Raji (cell line): ENCODE measurements around the gene LCN9.

ENCODE experiments used
- POLR2A ChIP-seq: IDR thresholded peaks from 2 replicates; pipeline ENCODE4 v1.6.1; 2011; ENCODE audit warnings: low read depth, low read length, control low read depth; ENCODE audit not compliant: insufficient read depth

Gene LCN9

DNA sequence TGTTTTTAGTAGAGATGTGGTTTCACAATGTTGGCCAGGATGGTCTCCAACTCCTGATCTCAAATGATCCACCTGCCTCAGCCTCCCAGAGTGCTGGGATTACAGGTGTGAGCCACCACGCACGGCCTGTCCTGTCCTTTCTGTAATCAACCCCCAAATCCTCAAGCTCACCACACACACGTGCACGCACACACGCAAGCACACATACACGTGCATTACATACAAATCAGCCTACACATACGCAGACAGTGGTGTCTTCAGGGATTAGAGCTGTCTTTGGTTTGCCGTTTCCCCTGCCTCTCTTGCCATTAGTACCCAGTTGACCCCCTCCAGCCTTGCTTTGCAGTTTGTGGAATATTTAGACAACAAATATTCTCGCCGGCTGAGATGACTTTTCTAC is 30.3 kb upstream of the LCN9 start:
- no peak for TF ChIP-seq POLR2A

DNA sequence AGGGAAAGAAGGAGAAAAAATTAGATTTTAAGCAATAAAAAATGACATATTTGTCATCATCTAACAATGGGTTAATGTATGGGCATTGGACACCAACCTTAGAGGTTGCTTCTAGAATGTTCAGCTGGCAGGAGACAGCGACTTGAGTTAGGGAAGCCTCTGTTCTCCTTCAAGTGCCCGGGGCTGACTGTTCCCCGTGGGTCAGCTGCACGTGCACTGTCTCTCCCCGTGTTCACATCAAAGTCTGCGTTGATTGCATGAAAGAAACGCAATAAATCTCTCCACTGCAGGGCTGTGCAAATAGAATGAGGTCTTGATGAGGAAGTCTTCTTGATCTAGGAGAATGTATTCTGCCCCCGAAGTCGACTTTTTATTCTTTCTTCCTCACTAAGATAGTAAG is 23.9 kb upstream of the LCN9 start, which contains the start of gene GLT6D1:
Gene GLT6D1 (minus strand): TSS at position 345 of the 400 bp plus-strand sequence. CDS start 353 bp downstream, outside the sequence.
- no peak for TF ChIP-seq POLR2A

DNA sequence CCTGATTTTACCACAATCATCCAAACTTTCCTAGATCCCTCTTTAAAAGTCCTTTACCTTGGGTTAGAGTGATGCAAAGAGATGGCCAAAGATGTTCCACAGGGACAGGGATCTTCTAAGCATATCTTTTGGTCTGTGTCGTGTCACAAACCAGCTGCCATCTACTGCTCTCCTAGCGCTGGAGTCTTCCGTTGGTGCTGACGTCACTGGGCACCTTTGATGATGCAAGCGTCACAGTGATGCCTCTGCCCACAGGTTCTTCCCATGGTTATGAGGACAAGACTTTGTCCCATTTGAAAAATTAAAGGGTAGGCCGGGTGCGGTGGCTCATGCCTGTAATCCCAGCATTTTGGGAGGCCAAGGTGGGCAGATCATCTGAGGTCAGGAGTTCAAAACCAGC is 22.1 kb upstream of the LCN9 start:
- TF ChIP-seq POLR2A = no peak

DNA sequence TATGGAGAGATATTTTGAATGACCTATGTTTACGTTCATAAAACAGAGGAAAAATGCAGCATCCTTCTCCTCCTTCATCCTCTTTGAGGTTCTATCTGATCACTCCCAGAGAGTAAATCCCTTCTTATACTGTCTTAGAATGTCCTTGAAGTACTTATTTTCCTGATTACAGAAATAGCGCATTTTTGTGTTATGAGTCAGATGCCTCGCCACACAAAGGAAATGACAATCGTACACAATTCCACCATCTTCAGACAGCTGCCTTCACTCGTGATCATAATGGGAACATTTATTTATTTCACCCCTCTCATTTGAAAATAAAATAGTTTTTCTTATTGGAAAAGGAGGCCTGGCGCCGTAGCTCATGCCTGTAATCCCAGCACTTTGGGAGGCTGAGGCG is 21.4 kb upstream of the LCN9 start:
- no peak for TF ChIP-seq POLR2A

DNA sequence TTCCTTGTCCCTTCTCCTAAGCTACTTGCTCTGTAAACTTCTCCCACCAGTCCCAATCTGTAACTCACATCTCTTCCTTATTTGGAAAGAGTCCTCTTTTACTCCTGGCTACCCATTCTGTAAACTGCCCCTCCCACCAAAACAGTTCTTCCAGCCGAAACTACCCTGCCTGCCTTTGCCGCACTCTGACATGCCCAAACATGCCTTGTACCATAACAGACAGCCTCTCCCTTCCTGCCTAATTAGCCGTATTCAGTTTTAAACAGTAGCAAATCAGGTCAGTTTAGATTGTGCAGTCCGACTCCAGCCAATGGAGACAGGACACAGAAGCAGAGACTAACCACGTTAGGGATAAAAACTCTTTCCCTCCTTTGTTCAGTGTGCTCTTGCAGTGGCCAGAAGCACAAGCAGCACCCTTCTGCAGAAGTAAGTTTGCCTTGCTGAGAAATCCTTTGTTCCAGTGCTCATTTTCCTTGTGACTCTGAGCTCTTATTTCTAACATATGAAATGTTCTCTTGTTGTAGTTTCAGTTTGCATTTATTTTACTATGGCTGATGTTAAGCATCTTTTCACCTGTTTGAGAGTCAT is 18.4 kb upstream of the LCN9 start:
- no peak for TF ChIP-seq POLR2A

DNA sequence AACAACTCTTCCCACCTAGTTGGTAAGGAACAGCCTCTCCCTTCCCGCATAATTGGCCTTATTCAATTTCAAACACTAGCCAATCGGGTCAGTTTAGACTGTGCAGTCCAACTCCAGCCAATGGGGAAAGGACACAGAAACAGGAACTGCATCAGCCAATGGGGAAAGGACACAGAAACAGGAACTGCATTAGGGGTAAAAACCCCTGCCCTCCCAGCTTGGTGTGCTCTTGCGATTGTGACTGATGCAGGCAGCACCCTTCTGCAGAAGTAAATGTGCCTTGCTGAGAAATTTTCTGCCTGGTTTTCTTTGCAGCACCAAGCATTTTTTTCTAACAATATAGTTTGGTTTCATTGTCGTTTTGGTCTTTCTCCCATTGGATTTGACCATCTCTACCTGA is 15.2 kb upstream of the LCN9 start:
- TF ChIP-seq POLR2A = no peak

DNA sequence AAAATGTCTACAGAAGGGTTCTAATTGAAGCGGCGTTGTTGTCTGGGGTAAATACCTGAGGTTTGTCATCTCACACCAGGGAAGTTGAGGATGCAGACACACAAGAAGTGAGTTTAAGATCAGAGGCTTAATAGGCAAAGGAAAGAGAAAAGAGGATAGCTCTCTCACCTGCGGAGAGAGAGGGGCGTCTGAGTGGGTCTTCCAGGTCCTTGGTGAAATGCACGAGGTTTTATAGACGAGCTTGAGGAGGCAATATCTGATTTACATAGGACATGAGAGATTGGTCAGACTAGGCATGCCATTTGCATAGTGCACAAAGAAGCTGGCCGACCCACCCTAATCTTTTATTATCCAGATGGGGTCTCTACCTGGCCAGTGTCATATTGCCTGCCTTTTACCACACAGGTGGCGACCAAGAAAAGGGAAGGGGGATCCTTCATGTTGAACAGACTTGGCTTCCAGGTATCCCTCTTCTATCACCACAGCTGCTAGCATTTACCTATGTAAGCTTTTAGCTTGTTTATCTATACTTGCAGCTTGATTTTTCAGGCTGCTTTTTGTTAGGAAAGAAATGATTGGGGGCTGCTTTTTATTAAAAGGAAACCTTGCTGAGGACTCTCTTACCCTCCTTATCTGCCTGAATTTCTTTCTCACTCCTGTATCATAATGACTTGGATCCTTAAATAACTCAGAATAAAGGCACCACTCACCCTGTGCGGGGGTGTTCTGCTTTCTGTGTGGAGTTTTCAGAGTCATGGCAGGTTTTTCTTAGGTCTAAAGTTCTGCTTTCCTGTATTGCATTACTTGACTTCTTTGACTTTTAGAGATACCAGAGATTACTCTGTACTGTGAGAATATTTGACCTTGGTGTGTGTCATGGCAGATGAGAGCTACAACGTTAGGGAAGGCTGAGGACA is 14.4 kb upstream of the LCN9 start:
- no peak for TF ChIP-seq POLR2A

DNA sequence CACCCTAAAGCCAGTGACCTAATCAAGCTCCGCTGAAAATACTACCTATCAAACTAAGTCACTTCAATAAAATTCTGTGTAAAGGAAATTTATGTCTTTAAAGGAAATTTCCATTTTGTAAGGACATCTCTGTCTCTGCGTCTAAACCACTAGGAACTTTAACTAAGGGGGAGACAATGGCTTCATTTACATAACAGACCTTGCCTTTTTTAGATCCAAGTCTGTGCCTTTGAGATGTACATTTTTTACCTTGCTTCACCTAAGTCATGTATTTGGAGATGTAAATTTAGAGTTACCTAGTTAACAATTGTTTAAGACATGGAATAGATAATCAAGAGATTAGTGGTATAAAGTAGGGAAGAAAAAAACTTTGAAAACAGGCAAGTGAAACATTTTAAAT is 13.6 kb upstream of the LCN9 start:
- no peak for TF ChIP-seq POLR2A

DNA sequence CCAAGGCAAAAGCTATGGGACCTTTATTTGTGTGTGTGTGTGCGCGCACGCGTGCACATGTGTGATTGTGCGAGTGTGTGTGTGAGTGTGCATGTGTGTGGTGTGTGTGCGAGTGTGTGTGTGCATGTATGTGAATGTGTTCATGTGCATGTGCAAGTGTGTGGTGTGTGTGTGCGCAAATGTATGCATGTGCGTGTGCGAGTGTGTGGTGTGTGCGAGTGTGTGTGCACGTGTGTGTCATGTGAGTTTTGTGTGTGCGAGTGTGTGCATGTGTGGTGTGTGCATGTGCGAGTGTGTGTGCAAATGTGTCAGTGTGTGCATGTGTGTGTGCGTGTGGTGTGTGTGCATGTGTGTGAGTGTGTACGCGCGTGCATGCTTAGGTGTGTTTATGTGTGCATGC is 12.7 kb upstream of the LCN9 start:
- no peak for TF ChIP-seq POLR2A

DNA sequence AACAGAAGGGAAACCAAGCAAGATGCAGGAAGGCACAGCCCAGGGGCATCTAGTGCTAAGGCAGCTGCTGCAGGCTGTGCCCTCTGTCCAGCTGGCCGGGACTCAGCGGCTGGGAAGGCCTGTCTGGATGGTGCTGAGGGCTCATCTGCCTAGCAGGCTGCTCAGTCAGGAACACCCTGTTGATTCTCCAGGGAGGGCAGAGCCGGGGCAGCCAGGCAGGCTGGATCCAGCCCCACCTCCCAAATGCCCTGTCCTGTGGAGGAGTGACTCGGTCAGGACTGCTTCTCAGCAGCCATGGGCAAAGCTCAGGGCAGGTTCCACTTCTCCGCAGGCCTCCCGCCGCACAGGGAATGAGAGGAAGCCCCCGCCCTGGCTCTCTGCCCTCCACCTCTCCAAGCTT is 7.8 kb upstream of the LCN9 start:
- no peak for TF ChIP-seq POLR2A

DNA sequence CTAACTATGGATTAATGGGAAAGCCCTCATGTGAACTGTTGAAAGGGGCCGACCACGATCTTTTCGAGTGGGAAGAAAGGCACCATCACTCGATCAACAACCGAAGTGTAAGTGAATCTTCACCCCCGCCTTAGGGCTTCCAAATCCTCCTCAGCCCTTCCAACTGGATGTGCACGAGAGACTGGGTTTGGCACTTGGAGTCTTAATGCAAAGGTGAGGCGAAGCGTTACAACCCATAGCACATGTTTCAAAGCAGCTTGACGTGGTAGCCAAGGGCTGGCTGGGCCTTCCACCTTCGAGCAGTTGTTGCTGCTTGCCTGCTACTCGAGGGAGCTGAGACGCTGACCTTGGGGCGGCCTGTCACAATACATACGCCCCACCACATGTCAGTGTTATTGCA is 5.7 kb upstream of the LCN9 start:
- TF ChIP-seq POLR2A = no peak

DNA sequence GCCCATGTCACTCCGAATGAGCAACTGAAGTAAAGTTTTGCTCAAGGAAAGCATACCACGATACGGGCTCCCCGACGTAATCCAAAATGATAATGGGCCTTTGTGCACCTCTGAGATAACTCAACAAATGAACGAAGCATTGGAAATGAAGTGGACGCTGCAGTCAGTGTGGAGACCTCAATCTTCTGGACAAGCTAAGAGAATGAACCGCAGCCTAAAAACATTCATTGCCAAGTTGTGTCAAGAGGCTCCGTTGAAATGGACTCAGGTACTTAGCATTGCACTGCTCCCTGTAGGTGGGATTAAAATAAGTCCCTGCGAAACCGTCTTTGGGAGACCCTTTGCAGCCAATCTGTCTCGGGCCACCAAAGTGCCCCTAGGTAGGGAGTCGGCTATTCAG is 3.9 kb upstream of the LCN9 start:
- TF ChIP-seq POLR2A = no peak

DNA sequence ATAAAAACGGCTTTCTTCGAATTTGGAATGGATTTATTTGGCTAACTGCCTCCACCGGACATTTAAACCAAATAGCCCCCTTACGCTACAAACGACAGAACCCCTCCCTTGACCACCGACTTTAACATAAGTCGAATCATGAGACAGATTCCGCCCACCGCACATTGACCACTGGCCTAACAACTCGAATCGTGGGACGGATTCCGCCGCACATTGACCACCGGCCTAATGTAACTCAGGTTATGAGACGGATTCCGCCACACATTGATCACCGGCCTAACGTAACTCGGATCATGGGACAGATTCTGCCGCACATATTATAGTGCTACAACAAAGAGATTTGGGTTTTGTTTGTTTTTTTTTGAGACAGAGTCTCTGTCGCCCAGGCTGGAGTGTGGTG is 2.7 kb upstream of the LCN9 start:
- no peak for TF ChIP-seq POLR2A

DNA sequence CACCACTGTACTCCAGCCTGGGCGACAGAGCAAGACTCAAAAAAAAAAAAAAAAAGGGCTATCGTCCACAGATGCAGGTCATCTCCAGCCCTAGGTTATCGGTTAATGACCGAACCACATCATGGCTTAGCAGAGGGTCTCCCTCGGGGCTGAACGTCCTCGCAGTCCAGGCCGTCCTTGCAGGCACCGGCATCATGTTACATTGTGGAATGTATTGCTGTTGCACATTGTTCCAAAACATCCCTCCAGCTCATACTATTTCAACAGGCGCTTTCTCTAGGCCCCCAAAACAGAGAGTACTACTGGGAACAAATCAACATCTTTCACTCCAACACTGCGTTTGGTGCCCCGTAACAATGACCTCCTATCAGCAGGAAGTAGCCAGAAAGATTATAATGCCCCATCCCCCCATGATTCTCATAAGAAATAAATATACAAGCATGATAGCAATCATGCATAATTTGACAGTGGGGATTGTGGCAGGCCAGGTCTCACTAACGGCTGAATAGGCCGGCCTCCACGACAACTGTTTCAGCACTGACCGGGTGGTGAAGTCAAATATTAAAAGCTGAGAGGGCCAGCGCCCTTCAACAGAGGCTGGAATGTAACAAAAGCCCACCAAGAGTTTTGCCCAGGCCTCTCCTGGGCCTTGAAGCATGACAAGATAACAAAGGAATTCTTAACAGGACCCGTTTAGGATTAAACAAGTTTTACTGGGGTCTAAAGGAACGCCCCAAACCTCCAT is 1.1 kb upstream of the LCN9 start:
- TF ChIP-seq POLR2A = no peak

DNA sequence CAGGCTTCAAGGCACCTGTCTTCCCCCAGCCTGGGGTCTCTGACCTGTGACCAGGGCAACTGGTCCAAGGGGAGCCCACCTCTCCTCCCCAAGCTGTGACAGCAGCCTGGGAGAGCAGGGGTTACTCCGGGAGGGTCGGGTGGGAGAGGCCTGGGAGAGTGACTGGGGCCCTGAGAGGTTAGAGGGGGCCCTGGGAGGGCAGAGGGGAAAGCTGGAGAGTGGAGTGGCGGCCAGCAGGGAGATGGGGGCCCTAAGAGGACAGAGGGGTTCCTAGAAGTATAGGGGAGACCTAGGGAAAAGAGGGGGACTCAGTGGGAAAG is 302 bp downstream of the LCN9 start:
- no peak for TF ChIP-seq POLR2A

DNA sequence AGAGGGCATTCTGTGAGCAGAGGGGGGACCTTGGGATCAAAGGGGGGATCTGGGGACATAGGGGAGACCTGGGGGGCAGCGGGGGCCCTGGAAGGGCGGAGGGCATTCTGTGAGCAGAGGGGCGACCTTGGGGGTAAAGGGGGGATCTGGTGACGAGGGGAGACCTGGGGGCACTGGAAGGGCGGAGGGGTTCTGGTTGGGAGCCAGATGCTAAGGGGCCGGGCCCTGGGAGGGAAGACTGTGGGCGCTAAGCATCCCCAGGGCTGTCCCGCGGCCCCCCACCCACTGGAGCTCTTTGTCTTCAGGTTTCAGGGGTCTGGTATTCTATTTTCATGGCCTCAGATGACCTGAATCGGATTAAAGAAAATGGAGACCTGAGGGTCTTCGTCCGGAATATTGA is 748 bp downstream of the LCN9 start:
- no peak for TF ChIP-seq POLR2A
